Hepatocyte (in vitro differentiated cells): ENCODE data around the gene SLC17A5.

Experiments
- EZH2 ChIP-seq: fragments of 200-600 bp; sonication (generic); IDR thresholded peaks from 2 replicates; pipeline ENCODE4 v1.6.1; 2016; ENCODE audit warnings: antibody characterized with exemption, mild to moderate bottlenecking, borderline replicate concordance
- EZH2phosphoT487 ChIP-seq: fragments of 200-600 bp; sonication (generic); IDR thresholded peaks from one replicate; pipeline ENCODE4 v1.6.1; 2018; ENCODE audit warnings: antibody characterized with exemption, mild to moderate bottlenecking, low read depth, moderate library complexity; ENCODE audit not compliant: unreplicated experiment, severe bottlenecking
- TF ChIP-seq, protein P1 (sequence below): fragments of 200-600 bp; sonication (generic); IDR thresholded peaks from 2 replicates; pipeline ENCODE4 v1.5.1; 2016; ENCODE audit warnings: antibody characterized with exemption, mild to moderate bottlenecking; ENCODE audit not compliant: poor library complexity

DNA sequence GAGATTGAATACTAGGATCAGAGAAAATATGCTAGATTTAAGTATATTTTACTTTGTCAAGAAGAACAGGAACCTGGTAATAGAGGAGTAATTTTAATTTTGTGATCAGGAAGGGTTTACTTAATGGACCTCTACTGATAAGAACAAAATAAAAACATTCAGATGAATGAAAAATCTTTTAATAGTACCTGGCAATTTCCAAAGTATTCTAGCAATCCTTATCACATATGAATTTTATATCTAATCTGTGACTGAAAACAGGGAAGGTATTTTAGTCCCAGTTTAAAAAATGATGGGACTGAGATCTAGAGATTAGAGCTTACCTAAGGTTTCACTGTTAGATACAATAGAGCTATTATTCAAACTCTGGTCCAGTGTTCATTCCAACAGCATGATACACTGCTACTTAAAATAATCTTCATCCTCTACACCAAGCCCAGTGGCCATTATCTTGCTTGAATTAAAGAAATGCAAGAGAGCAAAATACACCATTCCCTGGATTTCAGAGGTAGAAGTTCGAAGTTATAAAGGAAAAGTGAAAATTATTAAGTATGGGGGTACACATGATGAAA lies 13.5 kb downstream of the SLC17A5 start:
- TF ChIP-seq, protein P1, sequence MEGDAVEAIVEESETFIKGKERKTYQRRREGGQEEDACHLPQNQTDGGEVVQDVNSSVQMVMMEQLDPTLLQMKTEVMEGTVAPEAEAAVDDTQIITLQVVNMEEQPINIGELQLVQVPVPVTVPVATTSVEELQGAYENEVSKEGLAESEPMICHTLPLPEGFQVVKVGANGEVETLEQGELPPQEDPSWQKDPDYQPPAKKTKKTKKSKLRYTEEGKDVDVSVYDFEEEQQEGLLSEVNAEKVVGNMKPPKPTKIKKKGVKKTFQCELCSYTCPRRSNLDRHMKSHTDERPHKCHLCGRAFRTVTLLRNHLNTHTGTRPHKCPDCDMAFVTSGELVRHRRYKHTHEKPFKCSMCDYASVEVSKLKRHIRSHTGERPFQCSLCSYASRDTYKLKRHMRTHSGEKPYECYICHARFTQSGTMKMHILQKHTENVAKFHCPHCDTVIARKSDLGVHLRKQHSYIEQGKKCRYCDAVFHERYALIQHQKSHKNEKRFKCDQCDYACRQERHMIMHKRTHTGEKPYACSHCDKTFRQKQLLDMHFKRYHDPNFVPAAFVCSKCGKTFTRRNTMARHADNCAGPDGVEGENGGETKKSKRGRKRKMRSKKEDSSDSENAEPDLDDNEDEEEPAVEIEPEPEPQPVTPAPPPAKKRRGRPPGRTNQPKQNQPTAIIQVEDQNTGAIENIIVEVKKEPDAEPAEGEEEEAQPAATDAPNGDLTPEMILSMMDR, result no peak
- TF ChIP-seq EZH2, result no peak
- no peak for TF ChIP-seq EZH2phosphoT487
